HepG2 (cell line): ENCODE measurements around the gene CHN1. TPM values are rescaled to one million over a fixed set of nuclear protein-coding genes. Genes with fewer than 3 reads are reported as not detected.
A peak's percentile ranks its signal among the peaks of the same experiment; 100 is the strongest.

Experiments
- ARHGAP35 ChIP-seq: sonication (generic); formaldehyde crosslinking; IDR thresholded peaks from 2 replicates; pipeline ENCODE4 v1.9.0; 2022; ENCODE audit warnings: mild to moderate bottlenecking, inconsistent platforms, moderate library complexity, missing genetic modification reagents, borderline replicate concordance
- BRCA1 ChIP-seq: sonication (generic); formaldehyde crosslinking; IDR thresholded peaks from 2 replicates; pipeline ENCODE4 v1.4.0; 2020; ENCODE audit warnings: missing genetic modification reagents
- CREB1 ChIP-seq, 2 experiments: fragments of 450-650 bp in 1 of 2; IDR thresholded peaks; 2 replicates each; pipeline ENCODE4 v1.6.1; 2016 to 2017; ENCODE audit warnings: control low read depth in 1 of 2, mild to moderate bottlenecking in 1 of 2, missing compliant biosample characterization in 1 of 2, missing genetic modification characterization in 1 of 2
- CTCF ChIP-seq: sonication (generic); formaldehyde crosslinking; IDR thresholded peaks from 2 replicates; pipeline ENCODE4 v1.5.0; 2020; ENCODE audit warnings: mild to moderate bottlenecking, missing genetic modification reagents, moderate library complexity
- DBP ChIP-seq: sonication (generic); formaldehyde crosslinking; IDR thresholded peaks from 2 replicates; pipeline ENCODE4 v1.4.0; 2020; ENCODE audit warnings: missing genetic modification reagents; ENCODE audit errors: not compliant biosample characterization
- E2F1 ChIP-seq: sonication (generic); formaldehyde crosslinking; IDR thresholded peaks from 2 replicates; pipeline ENCODE4 v1.5.0; 2020; ENCODE audit warnings: missing genetic modification reagents
- FLYWCH1 ChIP-seq: sonication (generic); formaldehyde crosslinking; IDR thresholded peaks from 2 replicates; pipeline ENCODE4 v1.8.1; 2023; ENCODE audit warnings: mild to moderate bottlenecking, missing genetic modification reagents
- GPN1 ChIP-seq: sonication (generic); formaldehyde crosslinking; IDR thresholded peaks from 2 replicates; pipeline ENCODE4 v1.5.1; 2020; ENCODE audit warnings: missing genetic modification reagents, borderline replicate concordance
- GZF1 ChIP-seq: sonication (generic); formaldehyde crosslinking; IDR thresholded peaks from 2 replicates; pipeline ENCODE4 v1.5.1; 2020; ENCODE audit warnings: mild to moderate bottlenecking, missing genetic modification reagents
- IRX3 ChIP-seq: sonication (generic); formaldehyde crosslinking; IDR thresholded peaks from 2 replicates; pipeline ENCODE4 v1.8.1; 2023; ENCODE audit warnings: mild to moderate bottlenecking, low read depth, missing genetic modification reagents, borderline replicate concordance
- ISX ChIP-seq: sonication (generic); formaldehyde crosslinking; conservative IDR thresholded peaks from 2 replicates; pipeline ENCODE4 v1.5.0; 2020; ENCODE audit warnings: missing genetic modification reagents
- MATR3 ChIP-seq: sonication (generic); formaldehyde crosslinking; IDR thresholded peaks from 2 replicates; pipeline ENCODE4 v1.4.0; 2020; ENCODE audit warnings: missing genetic modification reagents
- SP2 ChIP-seq: sonication (generic); formaldehyde crosslinking; IDR thresholded peaks from 2 replicates; pipeline ENCODE4 v1.5.1; 2020; ENCODE audit warnings: mild to moderate bottlenecking, missing genetic modification reagents
- STAT5B ChIP-seq: sonication (generic); formaldehyde crosslinking; IDR thresholded peaks from 2 replicates; pipeline ENCODE4 v1.4.0; 2020; ENCODE audit warnings: missing genetic modification reagents
- TBP ChIP-seq: sonication (generic); formaldehyde crosslinking; IDR thresholded peaks from 2 replicates; pipeline ENCODE4 v1.5.0; 2020; ENCODE audit warnings: missing genetic modification reagents
- THAP8 ChIP-seq: sonication (generic); formaldehyde crosslinking; IDR thresholded peaks from 2 replicates; pipeline ENCODE4 v1.5.1; 2020; ENCODE audit warnings: missing genetic modification reagents, mild to moderate bottlenecking, borderline replicate concordance
- ZKSCAN8 ChIP-seq: IDR thresholded peaks from 2 replicates; pipeline ENCODE4 v1.6.1; 2016; ENCODE audit warnings: borderline replicate concordance, missing genetic modification reagents, missing compliant biosample characterization
- ZNF10 ChIP-seq: sonication (generic); formaldehyde crosslinking; IDR thresholded peaks from 2 replicates; pipeline ENCODE4 v1.4.0; 2020; ENCODE audit warnings: mild to moderate bottlenecking, low read depth, missing genetic modification reagents, borderline replicate concordance
- ZNF235 ChIP-seq: sonication (generic); formaldehyde crosslinking; IDR thresholded peaks from 2 replicates; pipeline ENCODE4 v1.8.1; 2023; ENCODE audit warnings: mild to moderate bottlenecking, missing genetic modification reagents, borderline replicate concordance
- ZNF614 ChIP-seq: IDR thresholded peaks from 2 replicates; pipeline ENCODE4 v1.6.1; 2018; ENCODE audit warnings: missing biosample characterization, missing genetic modification reagents, inconsistent platforms, borderline replicate concordance
- ZSCAN20 ChIP-seq: sonication (generic); formaldehyde crosslinking; IDR thresholded peaks from 2 replicates; pipeline ENCODE4 v1.4.0; 2020; ENCODE audit warnings: missing genetic modification reagents, mild to moderate bottlenecking, borderline replicate concordance
- polyA plus RNA-seq, 8 experiments: library from polyadenylated mRNA; depleted of rRNA in 3 of 8; stranded (reverse) in 7 of 8; unstranded in 1 of 8; fragments of >200 nt; fragmentation: Illumina TruSeq in 4 of 8; extraction: Trizol in 4 of 8; gene quantifications; 2 replicates each; pipeline versions ENCODE4 v1.2.1 to v1.2.3, GENCODE V29; 2011 to 2016; ENCODE audit warnings: low read depth in 4 of 8, missing spikeins in 1 of 8, mixed read lengths in 1 of 8; ENCODE audit not compliant: insufficient read depth in 1 of 8
- total RNA-seq, 5 experiments: library from RNA; depleted of rRNA; stranded (reverse); fragments of >200 nt; fragmentation: Illumina TruSeq; extraction: Trizol; gene quantifications; 2 replicates each; pipeline ENCODE4 v1.2.3, GENCODE V29; 2016; ENCODE audit warnings: low read depth in 1 of 5

CHN1 gene
- total and polyA plus RNA-seq, 2 of the 13 experiments (the other 11 are each of a cell fraction or from before 2014, with no cell fraction given), result 2.8 to 3.5 TPM

- TF ChIP-seq CTCF (CRISPR knock-in tag), result peak; percentile 91
- 0 out of 2 replicates have a peak, but pooled peaks have one; percentile 60 for TF ChIP-seq ZSCAN20 (CRISPR knock-in tag)
- TF ChIP-seq ZKSCAN8 (CRISPR knock-in tag), result no peak
- no peak for TF ChIP-seq GPN1 (CRISPR knock-in tag)
- TF ChIP-seq THAP8 (CRISPR knock-in tag), result no peak
- no peak for TF ChIP-seq FLYWCH1 (CRISPR knock-in tag)
- no peak for TF ChIP-seq STAT5B (CRISPR knock-in tag)
- no peak for TF ChIP-seq MATR3 (CRISPR knock-in tag)
- no peak for TF ChIP-seq IRX3 (CRISPR knock-in tag)
- TF ChIP-seq E2F1 (CRISPR knock-in tag), result no peak
- TF ChIP-seq CREB1 (IDR thresholded peaks at IDR 0.05), result no peak
- TF ChIP-seq CREB1 (CRISPR knock-in tag; IDR thresholded peaks at IDR 0.05), result peak; percentile 47; the same call in 1 of the 2 replicates
- TF ChIP-seq BRCA1 (CRISPR knock-in tag), result 0 out of 2 replicates have a peak, but pooled peaks have one; percentile 57
- TF ChIP-seq ZNF10 (CRISPR knock-in tag), result no peak
- TF ChIP-seq DBP (CRISPR knock-in tag), result no peak
- 0 out of 2 replicates have a peak, but pooled peaks have one; percentile 30 for TF ChIP-seq TBP (CRISPR knock-in tag)
- 0 out of 2 replicates have a peak, but pooled peaks have one; percentile 36 for TF ChIP-seq GZF1 (CRISPR knock-in tag)
- no peak for TF ChIP-seq SP2 (CRISPR knock-in tag)
- no peak for TF ChIP-seq ARHGAP35 (CRISPR knock-in tag)
- no peak for TF ChIP-seq ZNF235
- no peak for TF ChIP-seq ISX (CRISPR knock-in tag)
- 0 out of 2 replicates have a peak, but pooled peaks have one; percentile 60 for TF ChIP-seq ZNF614 (CRISPR knock-in tag)
These were observed 25.4 kb upstream of the CHN1 start (continued) for GRCh38 chr2:175030380-175031271.
